Large intestine (tissue), 3 donors: Measurements from ENCODE around the gene BBOX1. TPM values are rescaled to one million over a fixed set of nuclear protein-coding genes. Genes with fewer than 3 reads are reported as not detected.

Source experiments
- DNase-seq, 2 donors: peaks; one replicate each; pipeline versions ENCODE4 v3.0.0 to v3.0.0-alpha.2; 2013
- H3K27ac ChIP-seq: one replicate; pipeline ENCODE4 v1.5.1; 2013; ENCODE audit warnings: low read length
- H3K27me3 ChIP-seq: 2 replicates; pipeline ENCODE4 v1.6.1; 2013; ENCODE audit warnings: low read length; ENCODE audit not compliant: control insufficient read depth, insufficient read depth
- H3K36me3 ChIP-seq: 2 replicates; pipeline ENCODE4 v1.6.1; 2013; ENCODE audit warnings: low read length; ENCODE audit not compliant: control insufficient read depth, insufficient read depth
- H3K4me1 ChIP-seq: one replicate; pipeline ENCODE4 v1.6.1; 2013; ENCODE audit warnings: low read length; ENCODE audit not compliant: control insufficient read depth, insufficient read depth
- H3K4me3 ChIP-seq: one replicate; pipeline ENCODE4 v1.5.1; 2013; ENCODE audit warnings: low read length
- H3K9me3 ChIP-seq: one replicate; pipeline ENCODE4 v1.6.1; 2013; ENCODE audit warnings: mild to moderate bottlenecking, low read depth, low read length, moderate library complexity; ENCODE audit not compliant: control insufficient read depth
- WGBS: methylation state at CpG from one replicate; pipeline ENCODE4 v1.1.5; 2013; ENCODE audit warnings: low lambda C conversion rate; ENCODE audit not compliant: insufficient coverage; 5-methylcytosine and 5-hydroxymethylcytosine counted together
- polyA plus RNA-seq: library from polyadenylated mRNA; unstranded; fragments of 120-200 nt; gene quantifications from one replicate; pipeline ENCODE4 v1.2.1, GENCODE V29; 2013

The BBOX1 gene
- polyA plus RNA-seq, 1 donor, result 0.96 TPM

DNA sequence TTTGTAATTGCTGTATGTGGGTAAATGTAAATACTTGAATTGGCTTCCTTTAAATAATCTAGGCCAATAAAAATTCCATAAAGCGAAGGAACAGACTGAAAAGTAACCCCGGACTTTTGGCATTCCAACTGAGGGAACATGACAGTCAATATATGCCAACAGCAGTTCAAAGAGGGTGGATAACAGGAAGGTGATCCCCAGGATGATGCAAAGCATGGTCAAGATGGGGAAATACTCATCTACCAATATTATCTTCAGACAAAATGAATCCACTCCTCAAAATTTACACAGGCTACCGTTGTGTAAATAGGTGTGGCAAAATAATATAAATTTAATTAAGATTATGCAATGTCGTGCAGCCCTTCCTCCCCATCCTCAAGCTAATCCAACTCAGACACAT, 56.9 kb downstream of the BBOX1 start:
- WGBS, result 50% methylated on average over 1 of the region's 4 CpGs
- DNase-seq, result no peak
- Histone ChIP-seq H3K4me3 (no peak overlapping the region), H3K4me1 (no peaks in the 10 kb centered on the region), H3K27me3 (no peaks in the 10 kb centered on the region), H3K36me3 (no peaks in the 10 kb centered on the region), H3K9me3 (no peaks in the 10 kb centered on the region), H3K27ac (no peak overlapping the region)

DNA sequence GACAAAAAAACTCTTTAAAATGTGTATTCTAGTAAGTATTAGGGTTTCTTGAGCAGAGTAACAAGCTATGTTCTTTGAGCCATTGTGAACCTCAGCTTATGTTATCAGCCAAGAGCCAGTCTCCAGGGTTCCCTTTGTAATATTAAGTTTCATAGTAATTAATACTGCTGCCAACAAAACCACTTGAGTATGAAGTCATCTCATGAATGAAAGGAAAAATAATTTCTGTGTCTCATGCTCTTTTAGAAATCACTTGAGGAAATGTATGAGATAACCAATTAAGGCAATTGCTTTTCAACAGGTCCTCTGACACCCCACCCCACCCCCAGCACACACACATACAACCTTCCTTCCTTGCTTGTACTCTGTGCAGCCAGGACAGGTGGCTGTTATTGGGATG, 59.9 kb downstream of the BBOX1 start:
- no peak overlapping the region for H3K4me3 ChIP-seq
- H3K27ac ChIP-seq, result no peak overlapping the region
- H3K36me3 ChIP-seq, result no peaks in the 10 kb centered on the region
- H3K9me3 ChIP-seq, result no peaks in the 10 kb centered on the region
- H3K4me1 ChIP-seq, result no peaks in the 10 kb centered on the region
- no peaks in the 10 kb centered on the region for H3K27me3 ChIP-seq
- DNase-seq, result no peak

DNA sequence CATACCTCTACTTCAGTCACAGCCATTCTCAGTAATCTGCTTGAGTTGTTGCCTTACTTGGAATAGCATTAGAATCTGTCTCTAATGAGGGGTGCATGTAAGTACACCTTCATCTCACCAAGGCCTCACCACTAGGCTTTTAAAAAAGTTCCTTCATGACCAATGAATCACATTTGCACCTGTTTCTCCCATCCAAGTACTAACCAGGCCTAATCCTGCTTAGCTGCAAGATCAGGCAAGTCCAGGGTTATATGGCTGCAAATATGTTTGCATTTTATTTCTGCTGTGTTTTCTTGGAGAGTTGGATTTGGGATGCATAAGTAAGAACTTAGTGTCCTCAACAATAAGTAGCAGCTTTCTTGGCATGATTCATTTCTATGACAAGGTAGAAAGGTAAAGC, 66.9 kb downstream of the BBOX1 start:
- DNase-seq, result no peak
- no peaks in the 10 kb centered on the region for H3K36me3 ChIP-seq
- H3K4me1 ChIP-seq, result no peaks in the 10 kb centered on the region
- H3K9me3 ChIP-seq, result no peaks in the 10 kb centered on the region
- no peak overlapping the region for H3K27ac ChIP-seq
- no peak overlapping the region for H3K4me3 ChIP-seq
- no peaks in the 10 kb centered on the region for H3K27me3 ChIP-seq

DNA sequence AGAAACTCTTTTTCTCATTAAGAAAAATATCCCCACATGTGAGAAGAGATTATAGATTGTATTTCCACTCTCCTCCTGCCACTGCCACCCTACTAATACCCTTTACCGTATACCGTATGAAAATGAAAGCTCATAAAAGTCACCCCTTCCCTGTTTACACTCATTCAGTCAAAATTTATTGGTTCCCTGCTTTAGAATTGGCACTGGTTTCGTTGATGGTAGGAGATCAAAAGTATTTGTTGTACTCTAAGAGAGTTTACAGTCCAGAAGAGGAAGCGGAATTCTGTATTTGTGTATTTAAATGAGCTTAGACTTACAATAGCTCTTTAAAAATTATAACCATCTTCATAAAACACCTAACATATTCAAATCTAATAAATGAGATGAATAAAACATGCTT, 68.2 kb downstream of the BBOX1 start:
- H3K27me3 ChIP-seq, result no peaks in the 10 kb centered on the region
- WGBS, result 46% methylated on average over 3 of the region's 4 CpGs
- H3K9me3 ChIP-seq, result no peaks in the 10 kb centered on the region
- H3K27ac ChIP-seq, result no peak overlapping the region
- no peak overlapping the region for H3K4me3 ChIP-seq
- no peaks in the 10 kb centered on the region for H3K4me1 ChIP-seq
- no peak for DNase-seq
- no peaks in the 10 kb centered on the region for H3K36me3 ChIP-seq

- H3K27ac ChIP-seq, result no peak overlapping the region
- DNase-seq, result no peak
- H3K36me3 ChIP-seq, result no peaks in the 10 kb centered on the region
- H3K4me3 ChIP-seq, result no peak overlapping the region
- no peaks in the 10 kb centered on the region for H3K27me3 ChIP-seq
- H3K4me1 ChIP-seq, result no peaks in the 10 kb centered on the region
- WGBS, result no CpG with 5 or more reads among the region's 2 CpGs
- H3K9me3 ChIP-seq, result no peaks in the 10 kb centered on the region
Measured at GRCh38 chr11:27111896-27112295, 71.3 kb downstream of the BBOX1 start.

GRCh38 chr11:27112946-27113345, 72.3 kb downstream of the BBOX1 start:
- Histone ChIP-seq H3K4me1 (no peaks in the 10 kb centered on the region), H3K9me3 (no peaks in the 10 kb centered on the region), H3K27ac (no peak overlapping the region), H3K36me3 (no peaks in the 10 kb centered on the region), H3K27me3 (no peaks in the 10 kb centered on the region), H3K4me3 (no peak overlapping the region)
- DNase-seq, result no peak
- 100% methylated on average over 1 of the region's 1 CpG for WGBS

GRCh38 chr11:27115051-27115650, 74.5 kb downstream of the BBOX1 start:
- DNase-seq, result no peak
- Histone ChIP-seq H3K4me1 (no peaks in the 10 kb centered on the region), H3K9me3 (no peaks in the 10 kb centered on the region), H3K36me3 (no peaks in the 10 kb centered on the region), H3K27ac (no peak overlapping the region), H3K4me3 (no peak overlapping the region), H3K27me3 (no peaks in the 10 kb centered on the region)
- WGBS, result 50% methylated on average over 2 of the region's 3 CpGs

- no CpG with 5 or more reads among the region's 1 CpG for WGBS
- H3K4me1 ChIP-seq, result no peaks in the 10 kb centered on the region
- no peaks in the 10 kb centered on the region for H3K9me3 ChIP-seq
- no peaks in the 10 kb centered on the region for H3K27me3 ChIP-seq
- H3K4me3 ChIP-seq, result no peak overlapping the region
- no peaks in the 10 kb centered on the region for H3K36me3 ChIP-seq
- no peak overlapping the region for H3K27ac ChIP-seq
- DNase-seq, result no peak
Measured at GRCh38 chr11:27116684-27117083, 76.1 kb downstream of the BBOX1 start.

DNA sequence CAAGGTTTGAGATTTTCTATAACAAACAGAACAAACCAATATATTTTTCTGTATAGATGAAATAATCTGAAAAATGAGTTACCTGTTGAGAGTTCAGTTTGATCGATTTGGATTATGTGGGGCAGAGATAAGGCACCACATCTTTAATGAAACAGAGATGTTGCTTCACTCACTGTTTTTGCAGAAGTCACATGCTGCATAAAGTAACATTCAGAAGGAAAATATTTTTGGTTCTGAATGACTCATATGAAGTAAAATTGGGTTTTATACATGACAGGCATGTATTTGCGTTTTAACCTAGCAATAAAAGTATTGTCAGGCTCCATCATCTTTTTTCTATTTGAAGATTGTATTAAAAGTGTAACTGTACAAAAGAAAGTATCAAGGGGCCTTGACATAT, 77.8 kb downstream of the BBOX1 start:
- 83% methylated on average over 2 of the region's 2 CpGs for WGBS
- H3K27ac ChIP-seq, result no peak overlapping the region
- H3K36me3 ChIP-seq, result no peaks in the 10 kb centered on the region
- no peaks in the 10 kb centered on the region for H3K9me3 ChIP-seq
- H3K4me3 ChIP-seq, result no peak overlapping the region
- no peaks in the 10 kb centered on the region for H3K27me3 ChIP-seq
- no peaks in the 10 kb centered on the region for H3K4me1 ChIP-seq
- DNase-seq, result no peak

GRCh38 chr11:27118949-27119348, 78.3 kb downstream of the BBOX1 start:
- Histone ChIP-seq H3K36me3 (no peaks in the 10 kb centered on the region), H3K9me3 (no peaks in the 10 kb centered on the region), H3K4me1 (no peaks in the 10 kb centered on the region), H3K27ac (no peak overlapping the region), H3K27me3 (no peaks in the 10 kb centered on the region), H3K4me3 (no peak overlapping the region)
- DNase-seq, result no peak
- 78% methylated on average over 3 of the region's 3 CpGs for WGBS

DNA sequence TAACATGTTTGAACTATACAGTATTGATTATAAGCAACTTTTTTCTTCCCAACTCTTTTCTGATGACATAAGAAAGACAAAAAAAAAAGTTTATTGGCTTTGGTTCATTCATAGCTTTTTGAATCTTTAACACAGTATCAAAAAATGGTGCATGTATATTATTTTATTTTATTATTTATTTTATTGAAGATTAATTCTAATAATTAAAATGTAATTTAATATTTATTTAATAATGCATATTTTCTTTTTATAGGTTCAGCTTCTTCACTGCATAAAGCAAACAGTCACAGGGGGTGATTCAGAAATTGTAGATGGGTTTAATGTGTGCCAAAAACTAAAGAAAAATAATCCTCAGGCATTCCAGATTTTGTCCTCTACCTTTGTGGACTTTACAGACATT, 78.8 kb downstream of the BBOX1 start:
- Histone ChIP-seq H3K27ac (no peak overlapping the region), H3K4me3 (no peak overlapping the region), H3K9me3 (no peaks in the 10 kb centered on the region), H3K27me3 (no peaks in the 10 kb centered on the region), H3K4me1 (no peaks in the 10 kb centered on the region), H3K36me3 (no peaks in the 10 kb centered on the region)
- DNase-seq, result no peak
